ENCODE results near the gene L3HYPDH. TPM values are rescaled to one million over a fixed set of nuclear protein-coding genes. Genes with fewer than 3 reads are reported as not detected.
A peak's percentile ranks its signal among the peaks of the same experiment; 100 is the strongest.

L3HYPDH gene
- total and polyA plus RNA-seq, 8 donors, result 4.9 to 40.2 (median 17.6) TPM

- peaks cover 5 to 22% (median 15%) of the 10 kb centered on the region in 4 donors for H3K36me3 ChIP-seq
- H3K27ac ChIP-seq, result peak overlapping the region; percentile 91 to 96 (median 94)
- 0 to 1% (median 1%) methylated on average over 21 to 32 of the region's 32 CpGs for WGBS, 5 donors
- H3K27me3 ChIP-seq, result no peaks in the 10 kb centered on the region
- intact Hi-C loops (cut with DNase I; ENCODE audit: low total_unique reads), result no loop called here
- H3K4me1 ChIP-seq, result peaks cover 42 to 75% (median 54%) of the 10 kb centered on the region in 4 donors
- H3K9me3 ChIP-seq, result no peaks in the 10 kb centered on the region
- peak overlapping the region; percentile 75 to 88 (median 85) for H3K4me3 ChIP-seq
- TF ChIP-seq EP300 (IDR thresholded peaks at IDR 0.05) (no peak), POLR2A (IDR thresholded peaks at IDR 0.05) (no peak), POLR2AphosphoS5 (IDR thresholded peaks at IDR 0.05) (no peak), CTCF (IDR thresholded peaks at IDR 0.05) (no peak)
- DNase-seq, result no peak
Observed at GRCh38 chr14:59484639-59485175, 499 bp upstream of the L3HYPDH start.

- WGBS, 5 donors, result 1 to 4% (median 2%) methylated on average over 13 to 16 of the region's 16 CpGs
- intact Hi-C loops (cut with DNase I; ENCODE audit: low total_unique reads), result no loop called here
- peak overlapping the region; percentile 91 to 96 (median 94) for H3K27ac ChIP-seq
- no peak for DNase-seq
- H3K9me3 ChIP-seq, result no peaks in the 10 kb centered on the region
- peaks cover 0 to 17% (median 7%) of the 10 kb centered on the region in 4 donors for H3K36me3 ChIP-seq
- peaks cover 42 to 70% (median 56%) of the 10 kb centered on the region in 4 donors for H3K4me1 ChIP-seq
- H3K4me3 ChIP-seq, result peak overlapping the region; percentile 75 to 88 (median 85)
- no peak for TF ChIP-seq POLR2A (IDR thresholded peaks at IDR 0.05)
- TF ChIP-seq POLR2AphosphoS5 (IDR thresholded peaks at IDR 0.05), result no peak
- TF ChIP-seq CTCF (IDR thresholded peaks at IDR 0.05), result no peak
- no peak for TF ChIP-seq EP300 (IDR thresholded peaks at IDR 0.05)
- no peaks in the 10 kb centered on the region for H3K27me3 ChIP-seq
Observed at GRCh38 chr14:59483363-59483762, 845 bp downstream of the L3HYPDH start.

- Histone ChIP-seq H3K36me3 (peaks cover 0 to 15% (median 10%) of the 10 kb centered on the region in 4 donors), H3K4me3 (peak overlapping the region; percentile 75 to 88 (median 85)), H3K27ac (peak overlapping the region; percentile 21 to 95 (median 93)), H3K4me1 (peaks cover 42 to 67% (median 55%) of the 10 kb centered on the region in 4 donors), H3K27me3 (no peaks in the 10 kb centered on the region), H3K9me3 (no peaks in the 10 kb centered on the region)
- intact Hi-C loops (cut with DNase I; ENCODE audit: low total_unique reads), result no loop called here
- peak in 1 of 2 donors; percentile 44 for DNase-seq
- 37 to 64% (median 58%) methylated on average over 6 of the region's 6 CpGs for WGBS, 5 donors
- TF ChIP-seq EP300 (IDR thresholded peaks at IDR 0.05) (no peak), POLR2AphosphoS5 (IDR thresholded peaks at IDR 0.05) (no peak), CTCF (IDR thresholded peaks at IDR 0.05) (no peak), POLR2A (IDR thresholded peaks at IDR 0.05) (no peak)
Observed at GRCh38 chr14:59482541-59483331, 1.5 kb downstream of the L3HYPDH start.

- Histone ChIP-seq H3K27me3 (no peaks in the 10 kb centered on the region), H3K4me1 (peaks cover 41 to 62% (median 51%) of the 10 kb centered on the region in 4 donors), H3K9me3 (no peaks in the 10 kb centered on the region), H3K27ac (peak overlapping the region; percentile 21 to 95 (median 93)), H3K36me3 (peaks cover 0 to 15% (median 9%) of the 10 kb centered on the region in 4 donors), H3K4me3 (peak overlapping the region; percentile 75 to 88 (median 85))
- WGBS, 5 donors, result 37 to 57% (median 42%) methylated on average over 2 of the region's 2 CpGs
- peak in 1 of 2 donors; percentile 23 for DNase-seq
- intact Hi-C loops (cut with DNase I; ENCODE audit: low total_unique reads), result no loop called here
- TF ChIP-seq POLR2AphosphoS5 (IDR thresholded peaks at IDR 0.05), result peak in 1 of 3 donors; percentile 15
- TF ChIP-seq CTCF (IDR thresholded peaks at IDR 0.05), result no peak
Observed at GRCh38 chr14:59481871-59482540, 2.2 kb downstream of the L3HYPDH start.
